ENCODE results near the gene SFI1. TPM values are rescaled to one million over a fixed set of nuclear protein-coding genes. Genes with fewer than 3 reads are reported as not detected.

Gene SFI1
- total and polyA plus RNA-seq, 2 of the 8 experiments (the other 6 are each of a cell fraction or from before 2014, with no cell fraction given) = 10.4 to 30.1 TPM

- Histone ChIP-seq H2BK15ac (ENCODE audit: low read length) (no peak overlapping the region), H3K79me2 (ENCODE audit: control insufficient read depth in 1 of 2, insufficient read depth in 2 of 2, low read length in 2 of 2) (peaks cover 2 to 36% of the 10 kb centered on the region in 2 experiments; a peak in 3 of 4 replicates), H3K27me3 (replicated peaks in 1 of 4; ENCODE audit: control insufficient read depth in 3 of 4, extremely low read depth in 1 of 4, insufficient read depth in 3 of 4, low read length in 3 of 4) (no peaks in the 10 kb centered on the region), H3K23ac (ENCODE audit: insufficient read length) (no peak overlapping the region), H4K91ac (replicated peaks; ENCODE audit: insufficient read length, low read length) (no peak overlapping the region), H3K4me1 (replicated peaks in 1 of 4; ENCODE audit: control insufficient read depth in 3 of 4, insufficient read depth in 4 of 4, low read length in 3 of 4) (peaks cover 0 to 2% (median 0%) of the 10 kb centered on the region in 4 experiments; a peak in 1 of 7 replicates), H3K23me2 (ENCODE audit: low read depth, low read length) (no peaks in the 10 kb centered on the region), H3K4ac (replicated peaks; ENCODE audit: insufficient read length, low read depth, low read length) (no peak overlapping the region), H4K8ac (ENCODE audit: extremely low read depth, insufficient read depth, low read length) (no peak overlapping the region), H3K14ac (ENCODE audit: insufficient read length) (no peak overlapping the region), H3K36me3 (ENCODE audit: control insufficient read depth in 2 of 4, insufficient read depth in 4 of 4, low read length in 3 of 4) (peaks cover 0 to 7% (median 2%) of the 10 kb centered on the region in 4 experiments; a peak in 4 of 8 replicates), H2AFZ (ENCODE audit: low read length) (no peak overlapping the region), H2BK20ac (ENCODE audit: low read length) (no peak overlapping the region), H3K56ac (replicated peaks; ENCODE audit: insufficient read length, low read depth, low read length) (no peak overlapping the region), H3K18ac (ENCODE audit: extremely low read depth, low read length) (no peak overlapping the region), H2BK12ac (ENCODE audit: low read depth, low read length) (no peak overlapping the region), H4K5ac (ENCODE audit: insufficient read length, low read depth, low read length) (no peak overlapping the region), H3K79me1 (ENCODE audit: low read depth, low read length) (peaks cover 4% of the 10 kb centered on the region; the same call in 1 of the 2 replicates), H3K9me3 (ENCODE audit: insufficient read depth in 2 of 2, low read depth in 1 of 2, low read length in 1 of 2) (no peaks in the 10 kb centered on the region), H2BK120ac (replicated peaks; ENCODE audit: low read depth, low read length) (no peak overlapping the region), H3K4me3 (ENCODE audit: extremely low read depth in 1 of 4, insufficient read depth in 2 of 4, low read depth in 3 of 4, low read length in 4 of 4) (no peak overlapping the region), H3K9ac (replicated peaks in 1 of 4; ENCODE audit: extremely low read depth in 1 of 4, low read depth in 3 of 4, low read length in 3 of 4) (no peak overlapping the region), H4K20me1 (replicated peaks in 1 of 2; ENCODE audit: control insufficient read depth in 1 of 2, insufficient read depth in 2 of 2, low read length in 2 of 2) (peaks cover 4 to 10% of the 10 kb centered on the region in 2 experiments), H3K27ac (ENCODE audit: low read depth, low read length) (no peak overlapping the region), H2BK5ac (ENCODE audit: low read depth, low read length) (no peak overlapping the region), H2AK5ac (ENCODE audit: low read depth, low read length) (no peak overlapping the region), H3K4me2 (ENCODE audit: insufficient read depth in 1 of 2, low read depth in 2 of 2, low read length in 2 of 2) (no peak overlapping the region)
- no peak for FAIRE-seq
- DNase-seq (ENCODE audit: low read depth in 1 of 2, low spot score in 2 of 2) = no peak
- ChIA-PET CTCF (ENCODE audit: partially characterized antibody) (interaction anchor here (1.9 kb wide), 1 partner anchor 12 kb away, joined by 4 read pairs; no protein-coding TSS in a partner anchor), POLR2A (ENCODE audit: partially characterized antibody) (no interaction called here)
- WGBS, 2 experiments (ENCODE audit: extremely low coverage in 1 of 2, insufficient coverage in 1 of 2, insufficient read length in 1 of 2, insufficient replicate concordance in 2 of 2, low coverage in 1 of 2, low lambda C conversion rate in 2 of 2, missing lambda C conversion rate in 1 of 2) = 88% methylated on average over 4 of the region's 4 CpGs; no CpG with 5 or more reads in 1 of the 2 experiments
- TF ChIP-seq USF2 (IDR thresholded peaks at IDR 0.05; ENCODE audit: low read length) (no peak), SP1 (IDR thresholded peaks at IDR 0.05; ENCODE audit: low read depth, low read length) (no peak), SIRT6 (IDR thresholded peaks at IDR 0.05; ENCODE audit: low read length) (no peak), ASH2L (IDR thresholded peaks at IDR 0.05; ENCODE audit: low read length) (no peak), EGR1 (IDR thresholded peaks at IDR 0.05; ENCODE audit: borderline replicate concordance, low read depth, low read length) (no peak), E2F6 (IDR thresholded peaks at IDR 0.05) (no peak), CHD2 (IDR thresholded peaks at IDR 0.05; ENCODE audit: low read length) (no peak), CHD1 (IDR thresholded peaks at IDR 0.05; ENCODE audit: low read depth, low read length) (no peak), RFX5 (IDR thresholded peaks at IDR 0.05; ENCODE audit: borderline replicate concordance, low read depth, low read length) (no peak), SAP30 (IDR thresholded peaks at IDR 0.05; ENCODE audit: insufficient read depth, insufficient replicate concordance, low read length) (no peak), RAD21 (IDR thresholded peaks at IDR 0.05 in 1 of 2, conservative IDR thresholded peaks at IDR 0.05 in 1 of 2; ENCODE audit: low read depth in 2 of 2, low read length in 2 of 2) (no peak)
Measured at GRCh38 chr22:31639436-31640039, 143.2 kb downstream of the SFI1 start.
